Choroid plexus epithelial cell (primary cell): ENCODE measurements around the gene OR52E2.

ENCODE experiments used
- DNase-seq: peaks from one replicate; pipeline ENCODE4 v3.0.0-alpha.2; 2010; ENCODE audit warnings: low read depth
- H3K4me3 ChIP-seq: 2 replicates; pipeline ENCODE4 v1.5.1; 2011; ENCODE audit warnings: low read depth, mild to moderate bottlenecking, control low read depth, low read length, moderate library complexity
- TF ChIP-seq, protein P1 (sequence below): conservative IDR thresholded peaks from 2 replicates; pipeline ENCODE4 v1.5.1; 2011; ENCODE audit warnings: low read depth, mild to moderate bottlenecking, control low read depth, inconsistent platforms, low read length, moderate library complexity

The OR52E2 gene

DNA sequence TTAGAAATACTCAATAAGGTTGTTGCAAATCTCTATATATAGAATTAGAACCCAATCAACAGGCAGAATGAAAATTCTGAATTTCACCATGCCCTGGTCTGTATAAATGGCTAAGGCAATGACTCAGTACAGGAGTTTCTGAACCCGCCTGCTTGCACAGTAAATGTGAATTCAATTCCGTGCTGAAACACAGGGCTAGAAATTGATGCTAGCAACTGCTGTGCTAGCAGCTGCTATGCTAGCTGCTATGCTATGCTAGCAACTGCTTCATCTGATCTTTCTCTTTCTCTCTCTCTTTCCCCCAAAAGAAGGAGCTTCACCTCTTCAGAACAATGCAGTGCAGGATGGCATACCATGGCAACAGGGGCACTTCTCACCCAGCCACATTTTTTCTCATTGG is 22.8 kb downstream of the OR52E2 start:
- H3K4me3 ChIP-seq: no peak overlapping the region
- TF ChIP-seq, protein P1, sequence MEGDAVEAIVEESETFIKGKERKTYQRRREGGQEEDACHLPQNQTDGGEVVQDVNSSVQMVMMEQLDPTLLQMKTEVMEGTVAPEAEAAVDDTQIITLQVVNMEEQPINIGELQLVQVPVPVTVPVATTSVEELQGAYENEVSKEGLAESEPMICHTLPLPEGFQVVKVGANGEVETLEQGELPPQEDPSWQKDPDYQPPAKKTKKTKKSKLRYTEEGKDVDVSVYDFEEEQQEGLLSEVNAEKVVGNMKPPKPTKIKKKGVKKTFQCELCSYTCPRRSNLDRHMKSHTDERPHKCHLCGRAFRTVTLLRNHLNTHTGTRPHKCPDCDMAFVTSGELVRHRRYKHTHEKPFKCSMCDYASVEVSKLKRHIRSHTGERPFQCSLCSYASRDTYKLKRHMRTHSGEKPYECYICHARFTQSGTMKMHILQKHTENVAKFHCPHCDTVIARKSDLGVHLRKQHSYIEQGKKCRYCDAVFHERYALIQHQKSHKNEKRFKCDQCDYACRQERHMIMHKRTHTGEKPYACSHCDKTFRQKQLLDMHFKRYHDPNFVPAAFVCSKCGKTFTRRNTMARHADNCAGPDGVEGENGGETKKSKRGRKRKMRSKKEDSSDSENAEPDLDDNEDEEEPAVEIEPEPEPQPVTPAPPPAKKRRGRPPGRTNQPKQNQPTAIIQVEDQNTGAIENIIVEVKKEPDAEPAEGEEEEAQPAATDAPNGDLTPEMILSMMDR: no peak
- no peak for DNase-seq

DNA sequence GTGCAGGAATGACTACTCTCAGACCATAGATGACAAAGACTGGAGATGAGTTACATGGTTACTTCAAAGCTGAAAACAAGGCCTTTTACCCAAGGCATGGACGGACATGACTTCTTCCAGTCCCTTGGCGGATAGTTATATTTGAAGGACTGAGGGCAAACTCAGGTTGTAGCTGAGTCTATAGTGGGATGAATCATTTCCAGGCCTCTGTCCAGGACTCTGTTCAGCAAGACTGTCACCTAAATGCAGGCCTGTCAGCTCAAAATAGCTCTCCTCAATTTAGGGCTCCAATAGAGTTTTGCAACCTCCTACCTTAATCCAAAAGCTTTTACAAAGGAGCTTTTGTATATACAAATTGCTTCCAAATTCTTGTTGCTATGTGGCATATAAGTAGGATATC is 37.4 kb downstream of the OR52E2 start:
- H3K4me3 ChIP-seq: no peak overlapping the region

DNA sequence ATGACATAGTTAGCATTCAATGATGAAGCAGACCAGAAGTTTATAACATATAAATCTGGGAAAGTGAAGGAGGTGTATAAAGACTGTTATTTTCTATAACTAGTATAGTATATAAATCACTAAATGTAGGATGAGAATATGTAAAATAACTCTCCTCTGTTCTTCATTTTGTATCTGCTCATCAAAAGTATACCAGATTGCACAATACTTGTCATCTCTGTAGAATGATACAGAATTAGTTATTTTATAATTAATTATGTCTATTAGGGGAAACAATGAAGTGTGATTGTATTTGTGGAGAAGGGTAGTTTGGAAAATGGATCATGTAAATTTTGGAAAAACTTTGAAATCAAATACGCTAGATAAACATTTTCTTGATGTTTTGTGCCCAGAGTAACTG is 46.4 kb downstream of the OR52E2 start:
- H3K4me3 ChIP-seq: no peak overlapping the region
- no peak for DNase-seq
- TF ChIP-seq, protein P1: no peak

More for the DNA sequence above, 37.4 kb downstream of the OR52E2 start:
- TF ChIP-seq, protein P1: no peak
- DNase-seq: no peak

DNA sequence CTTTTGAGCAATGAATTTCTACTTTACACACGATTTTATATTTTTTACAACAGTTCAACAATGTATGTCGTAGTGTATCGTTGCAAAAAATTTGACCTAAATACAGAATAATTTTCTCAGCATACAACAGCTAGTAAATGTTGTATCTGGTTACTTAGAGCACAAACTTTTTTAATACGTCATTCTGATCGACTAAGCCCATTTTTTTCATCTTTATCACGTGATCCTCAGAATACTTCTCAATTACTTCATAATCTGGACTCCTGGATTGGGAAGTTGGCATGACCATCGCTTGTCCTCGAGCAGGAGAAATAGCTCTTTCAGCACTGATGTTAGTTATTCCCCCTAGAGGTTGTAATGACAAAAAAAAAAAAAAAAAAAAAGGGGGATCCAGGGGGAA is 48.2 kb downstream of the OR52E2 start:
- TF ChIP-seq, protein P1: no peak
- no peak for DNase-seq
- no peak overlapping the region for H3K4me3 ChIP-seq
